ENCODE results near the gene PIK3CB.
"Not testable (repeated sequence)": the region's sequence is repeated elsewhere in the genome, so short reads cannot be mapped to it uniquely, and the experiment has no call there.

Gene PIK3CB

DNA sequence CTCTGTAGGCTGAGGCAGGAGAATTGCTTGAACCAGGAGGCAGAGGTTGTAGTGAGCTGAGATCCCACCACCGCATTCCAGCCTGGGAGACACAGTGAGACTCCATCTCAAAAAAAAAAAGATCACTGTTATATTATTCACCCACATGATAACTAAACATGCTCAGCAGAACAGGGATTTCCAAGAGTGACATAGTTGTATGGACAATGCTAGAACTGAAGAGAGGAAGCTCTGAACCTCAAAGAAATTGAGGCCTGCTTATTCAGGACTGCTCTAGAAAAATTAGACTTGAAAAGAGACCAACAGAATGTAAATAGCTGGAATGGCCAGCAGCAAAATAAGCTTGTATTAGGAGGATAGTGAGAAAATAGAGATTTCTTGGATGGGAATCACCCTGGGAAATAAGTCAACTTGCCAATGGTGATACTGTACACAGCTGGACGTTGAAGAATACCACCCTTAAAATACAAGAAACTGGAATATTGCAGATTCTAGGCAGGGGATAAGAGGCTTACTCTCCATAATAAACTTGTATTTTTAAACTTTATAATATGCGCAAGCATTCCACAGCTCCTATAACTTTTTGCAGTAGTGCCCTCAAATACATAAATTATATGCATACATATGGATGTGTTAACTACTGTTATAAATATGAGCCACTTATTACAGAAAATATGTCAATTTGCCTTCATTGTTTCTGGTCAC, 28.2 kb downstream of the PIK3CB start:
- no peak for DNase-seq

- DNase-seq: no peak
These were observed 31.6 kb downstream of the PIK3CB start for GRCh38 chr3:138803006-138803653.

DNA sequence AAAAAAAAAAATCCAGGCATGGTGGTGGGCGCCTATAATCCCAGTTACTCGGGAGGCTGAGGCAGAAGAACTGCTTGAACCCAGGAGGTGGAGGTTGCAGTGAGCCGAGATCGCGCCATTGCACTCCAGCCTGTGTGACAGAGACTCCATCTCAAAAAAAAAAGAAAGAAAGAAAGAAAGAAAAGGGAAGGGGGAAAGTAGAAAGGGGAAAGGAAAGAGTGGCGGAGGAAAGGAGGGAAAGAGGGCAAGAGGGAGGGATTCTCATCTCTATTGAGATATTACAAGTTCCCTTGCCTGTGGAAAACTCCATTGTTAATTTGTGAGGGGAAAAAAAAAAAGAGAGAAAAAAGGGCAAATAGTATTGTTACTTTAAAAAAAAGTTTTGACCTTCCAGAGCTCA, 32.5 kb downstream of the PIK3CB start:
- DNase-seq: not testable (repeated sequence)

DNA sequence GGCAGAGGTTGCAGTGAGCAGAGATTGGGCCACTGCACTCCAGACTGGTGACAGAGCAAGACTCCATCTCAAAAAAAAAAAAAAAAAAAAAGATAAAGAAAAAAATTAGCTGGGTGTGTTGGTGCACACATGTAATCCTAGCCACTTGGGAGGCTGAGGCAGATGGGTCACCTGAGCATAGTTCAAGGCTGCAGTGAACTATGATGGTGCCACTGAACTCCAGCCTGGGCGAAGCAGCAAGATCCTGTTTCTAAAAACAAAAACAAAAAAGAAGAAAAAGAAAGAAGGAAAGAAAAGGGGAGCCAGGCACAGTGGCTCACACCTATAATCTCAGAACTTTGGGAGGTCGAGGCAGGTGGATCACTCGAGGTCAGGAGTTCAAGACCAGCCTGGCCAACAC, 32.9 kb downstream of the PIK3CB start:
- DNase-seq: no peak

DNA sequence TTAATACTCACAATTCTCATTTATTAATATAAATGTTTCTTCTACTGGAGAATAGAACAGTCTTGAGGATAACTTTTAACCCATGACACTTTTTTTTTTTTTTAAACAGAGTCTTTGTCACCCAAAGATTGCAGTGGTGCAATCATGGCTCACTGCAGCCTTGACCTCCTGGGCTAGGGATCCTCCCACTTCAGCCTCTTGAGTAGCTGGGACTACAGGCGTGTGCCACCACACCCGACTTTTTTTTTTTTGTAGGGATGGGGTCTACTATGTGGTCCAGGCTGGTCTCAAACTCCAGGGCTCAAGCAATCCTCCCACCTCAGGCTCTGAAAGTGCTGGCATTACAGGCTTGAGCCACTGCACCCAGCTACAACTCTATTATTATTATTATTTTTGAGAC, 34.5 kb downstream of the PIK3CB start:
- no peak for DNase-seq

- DNase-seq: peak in 2 of 51 donors; percentile 4 to 25
These were observed 34.9 kb downstream of the PIK3CB start for GRCh38 chr3:138799822-138800221.

DNA sequence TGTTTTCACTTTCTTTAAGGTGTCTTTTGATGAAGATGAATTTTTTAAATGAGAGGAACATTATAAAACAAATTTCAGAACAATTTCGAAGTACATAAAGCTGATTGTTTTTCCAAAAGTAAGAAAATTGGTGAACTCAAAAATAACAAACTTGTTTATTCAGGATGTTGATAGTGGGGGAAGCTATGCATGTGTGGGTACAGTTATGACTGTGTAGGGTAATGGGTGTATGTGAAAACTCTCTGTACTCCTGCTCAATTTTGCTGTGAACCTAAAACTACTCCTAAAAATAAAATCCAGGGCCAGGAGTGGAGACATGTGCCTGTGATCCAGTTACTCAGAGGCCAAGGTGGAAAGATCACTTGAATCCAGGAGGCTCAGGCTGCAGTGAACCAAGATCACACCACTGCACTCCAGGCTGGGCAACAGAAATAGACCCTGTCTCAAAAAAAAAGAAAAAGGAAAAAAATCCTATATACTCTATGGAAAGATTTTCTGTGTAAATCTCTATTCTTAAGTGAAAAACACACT, 37.2 kb downstream of the PIK3CB start:
- DNase-seq: no peak

DNA sequence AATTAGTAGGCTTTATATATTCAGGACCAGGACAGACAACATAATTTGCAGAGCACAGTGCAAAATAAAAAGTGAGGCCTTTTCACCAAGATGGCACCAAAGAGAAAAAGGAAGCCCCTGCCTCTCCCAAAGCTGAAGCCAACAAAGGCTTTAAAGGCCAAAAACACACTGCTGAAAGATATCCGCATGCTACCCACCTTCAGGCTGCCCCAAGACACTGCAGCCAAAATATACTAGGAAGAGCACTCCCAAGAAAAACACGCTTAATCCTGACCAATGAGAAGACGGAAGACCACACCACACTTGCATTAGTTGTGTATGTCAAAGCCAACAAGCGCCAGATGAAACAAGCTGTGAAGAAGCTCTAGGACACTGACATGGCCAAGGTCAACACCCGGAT, 38.0 kb downstream of the PIK3CB start:
- no peak for DNase-seq

GRCh38 chr3:138786788-138787271, 47.9 kb downstream of the PIK3CB start:
- DNase-seq: no peak

GRCh38 chr3:138785951-138786350, 48.8 kb downstream of the PIK3CB start:
- no peak for DNase-seq

DNA sequence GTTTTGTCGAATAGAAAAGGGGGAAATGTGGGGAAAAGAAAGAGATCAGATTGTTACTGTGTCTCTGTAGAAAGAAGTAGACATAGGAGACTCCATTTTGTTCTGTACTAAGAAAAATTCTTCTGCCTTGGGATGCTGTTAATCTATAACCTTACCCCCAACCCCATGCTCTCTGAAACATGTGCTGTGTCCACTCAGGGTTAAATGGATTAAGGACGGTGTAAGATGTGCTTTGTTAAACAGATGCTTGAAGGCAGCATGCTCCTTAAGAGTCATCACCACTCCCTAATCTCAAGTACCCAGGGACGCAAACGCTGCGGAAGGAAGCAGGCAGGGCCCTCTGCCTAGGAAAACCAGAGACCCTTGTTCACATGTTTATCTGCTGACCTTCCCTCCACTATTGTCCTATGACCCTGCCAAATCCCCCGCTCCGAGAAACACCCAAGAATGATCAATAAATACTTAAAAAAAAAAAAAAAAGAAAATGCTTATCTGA, 49.3 kb downstream of the PIK3CB start:
- DNase-seq: not testable (repeated sequence)

- no peak for DNase-seq
These were observed 52.0 kb downstream of the PIK3CB start for GRCh38 chr3:138782755-138783154.

DNA sequence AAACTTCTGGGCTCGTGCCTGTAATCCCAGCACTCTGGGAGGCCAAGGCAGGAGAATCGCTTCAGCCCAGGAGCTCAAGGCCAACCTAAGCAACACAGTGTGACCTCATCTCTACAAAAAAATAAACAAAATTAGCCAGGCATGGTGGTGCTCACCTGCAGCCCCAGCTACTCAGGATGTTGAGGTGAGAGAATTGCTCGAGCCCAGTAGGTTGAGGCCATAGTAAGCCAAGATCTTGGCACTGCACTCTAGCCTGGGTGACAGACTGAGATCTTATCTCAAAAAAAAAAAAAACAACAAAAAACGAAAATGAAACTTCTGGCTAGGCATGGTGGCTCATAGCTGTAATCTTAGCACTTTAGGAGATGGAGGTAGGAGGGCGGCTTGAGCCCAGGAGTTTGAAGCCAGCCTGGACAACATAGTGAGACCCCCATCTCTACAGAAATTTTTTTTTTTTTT, 53.7 kb downstream of the PIK3CB start:
- no peak for DNase-seq

DNA sequence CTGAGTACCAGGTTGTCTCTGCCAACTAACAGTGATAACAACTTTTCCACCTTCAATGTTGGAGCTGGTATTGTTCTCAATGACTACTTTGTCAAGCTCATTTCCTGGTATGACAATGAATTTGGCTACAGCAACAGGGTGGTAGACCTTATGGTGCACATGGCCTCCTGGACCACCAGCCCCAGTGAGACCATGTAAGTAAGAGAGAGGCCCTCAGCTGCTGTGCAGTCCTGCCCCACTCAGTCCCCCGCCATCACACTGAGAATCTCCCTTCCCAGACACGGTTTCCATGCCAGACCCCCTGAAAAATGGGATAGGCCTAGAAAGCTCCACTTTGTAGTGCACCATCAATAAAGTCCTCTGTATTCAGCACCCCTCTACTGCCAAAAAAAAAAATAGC, 56.1 kb downstream of the PIK3CB start:
- DNase-seq: no peak

DNA sequence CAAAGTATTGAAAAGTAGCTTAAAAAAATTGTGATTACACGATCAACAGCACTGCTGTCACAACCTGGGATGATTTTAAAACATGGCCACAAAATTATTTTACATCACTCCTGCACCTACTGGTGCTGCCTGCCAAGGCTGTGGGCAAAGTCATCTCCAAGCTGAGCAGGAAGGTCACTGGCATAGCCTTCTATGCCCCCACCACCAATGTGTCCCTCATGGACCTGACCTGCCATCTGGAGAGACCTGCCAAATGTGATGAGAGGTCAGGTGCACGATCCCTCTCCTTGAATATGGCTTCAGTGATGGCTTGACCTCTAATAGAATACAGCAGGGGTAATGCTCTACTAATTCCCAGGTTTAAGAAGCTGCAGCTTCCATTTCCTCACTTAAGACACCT, 57.8 kb downstream of the PIK3CB start:
- DNase-seq: no peak

GRCh38 chr3:138775254-138775595, 59.5 kb downstream of the PIK3CB start:
- no peak for DNase-seq

- DNase-seq: peak in 28 of 51 donors; percentile 2 to 89 (median 50)
These were observed 60.0 kb downstream of the PIK3CB start for GRCh38 chr3:138774529-138775253.

GRCh38 chr3:138771585-138771984, 63.1 kb downstream of the PIK3CB start:
- DNase-seq: no peak

- DNase-seq: no peak
These were observed 65.1 kb downstream of the PIK3CB start for GRCh38 chr3:138769616-138770015.

- DNase-seq: no peak
These were observed 65.8 kb downstream of the PIK3CB start for GRCh38 chr3:138768946-138769345.

DNA sequence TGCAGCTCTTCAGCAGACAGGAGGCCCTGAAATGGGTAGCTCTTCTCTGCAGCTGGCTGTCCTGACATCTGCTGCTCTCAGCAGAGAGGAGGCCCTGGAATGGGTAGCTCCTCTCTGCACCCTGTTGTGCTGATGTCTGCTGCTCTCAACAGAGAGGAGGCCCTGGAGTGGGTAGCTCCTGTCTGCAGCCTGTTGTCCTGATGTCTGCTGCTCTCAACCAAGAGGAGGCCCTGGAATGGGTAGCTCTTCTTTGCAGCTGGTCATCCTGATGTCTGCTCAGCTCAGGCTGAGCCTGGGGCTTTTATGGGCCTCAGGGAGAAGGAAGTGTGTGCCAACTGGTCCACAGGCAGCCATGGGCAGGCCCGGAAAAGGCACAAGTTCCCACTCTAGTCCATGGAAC, 66.6 kb downstream of the PIK3CB start:
- no peak for DNase-seq

DNA sequence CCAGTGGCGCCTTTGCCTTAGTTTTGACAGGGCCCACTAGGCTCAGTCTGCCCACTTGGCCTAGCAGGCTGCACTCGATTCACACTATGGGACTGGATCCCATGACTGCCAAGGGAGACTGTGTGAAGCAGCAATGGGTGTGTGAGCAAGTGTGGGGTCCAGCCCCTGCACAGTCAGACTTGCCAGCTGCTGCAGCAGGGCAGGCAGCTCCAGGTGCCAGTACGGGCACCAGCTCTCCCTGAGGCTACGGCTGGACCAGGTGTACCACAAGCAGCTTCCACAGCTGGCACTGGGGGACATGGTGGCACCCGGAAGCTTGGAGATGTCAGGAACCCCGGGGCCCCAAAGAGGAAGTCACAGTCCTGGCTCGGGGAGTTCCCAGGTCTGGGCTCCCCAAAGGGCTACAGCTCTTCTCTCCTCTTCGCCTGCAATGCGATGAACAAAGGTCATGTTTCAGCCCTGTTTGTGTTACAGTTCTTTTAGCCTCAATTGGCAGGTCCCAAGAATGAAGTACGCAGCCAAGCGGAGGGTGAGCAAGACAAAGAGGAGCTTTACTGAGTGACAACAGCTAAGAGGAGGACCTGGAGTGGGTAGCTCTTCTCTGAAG, 67.1 kb downstream of the PIK3CB start:
- no peak for DNase-seq

Data from hypothalamus (tissue), 51 donors.